Measurements from ENCODE around the gene ADGRG6. TPM values are rescaled to one million over a fixed set of nuclear protein-coding genes. Genes with fewer than 3 reads are reported as not detected.
"Not testable (repeated sequence)": the region's sequence is repeated elsewhere in the genome, so short reads cannot be mapped to it uniquely, and the experiment has no call there.

Gene ADGRG6
- total RNA-seq, 1 experiment from 2014 or later = 98.7 TPM

- Histone ChIP-seq H3K4me1 (no peaks in the 10 kb centered on the region), H3K27me3 (replicated peaks; ENCODE audit: control insufficient read depth, insufficient read depth, low read length) (no peaks in the 10 kb centered on the region), H3K9me3 (no peaks in the 10 kb centered on the region), H3K4me3 (ENCODE audit: low read depth, low read length) (no peak overlapping the region), H3K36me3 (ENCODE audit: control insufficient read depth, insufficient read depth, low read length) (peaks cover 5% of the 10 kb centered on the region)
- peaks cover 8% of the 10 kb centered on the region for H3K4me1 Mint-ChIP-seq (ENCODE audit: low read depth, unreplicated experiment)
- ChIA-PET POLR2A (no interaction called here), CTCF (no interaction called here)
- H3K9me3 Mint-ChIP-seq (ENCODE audit: unreplicated experiment) = peaks cover 9% of the 10 kb centered on the region
- peaks cover 52% of the 10 kb centered on the region for H3K36me3 Mint-ChIP-seq (ENCODE audit: insufficient read depth, unreplicated experiment)
- intact Hi-C loops (cut with micrococcal nuclease; ENCODE audit: unreplicated experiment) = no loop called here
- H3K27me3 Mint-ChIP-seq (ENCODE audit: insufficient read depth, unreplicated experiment) = no peaks in the 10 kb centered on the region
- TF ChIP-seq CTCF (IDR thresholded peaks at IDR 0.05; ENCODE audit: insufficient read depth in 1 of 2, low read depth in 1 of 2, low read length in 1 of 2, severe bottlenecking in 1 of 2, unreplicated experiment in 1 of 2) = no peak
- DNase-seq = no peak
- no peak overlapping the region for H3K27ac Mint-ChIP-seq (ENCODE audit: unreplicated experiment)
- BruUV-seq (replicated peaks) = no TSS peak
- no peak overlapping the region for H3K4me3 Mint-ChIP-seq (ENCODE audit: unreplicated experiment)
Observed at GRCh38 chr6:142452993-142453392, 151.2 kb downstream of the ADGRG6 start.

GRCh38 chr6:142454196-142454595 lies 152.4 kb downstream of the ADGRG6 start:
- intact Hi-C loops (cut with micrococcal nuclease; ENCODE audit: unreplicated experiment); H3K4me3 Mint-ChIP-seq (ENCODE audit: unreplicated experiment); H3K4me1 ChIP-seq; H3K9me3 Mint-ChIP-seq (ENCODE audit: unreplicated experiment); H3K9me3 ChIP-seq; H3K4me3 ChIP-seq (ENCODE audit: low read depth, low read length); POLR2A ChIA-PET; H3K27me3 Mint-ChIP-seq (ENCODE audit: insufficient read depth, unreplicated experiment); BruUV-seq (replicated peaks); H3K27ac Mint-ChIP-seq (ENCODE audit: unreplicated experiment); H3K27me3 ChIP-seq (replicated peaks; ENCODE audit: control insufficient read depth, insufficient read depth, low read length); CTCF ChIA-PET; H3K36me3 ChIP-seq (ENCODE audit: control insufficient read depth, insufficient read depth, low read length); DNase-seq; H3K4me1 Mint-ChIP-seq (ENCODE audit: low read depth, unreplicated experiment): not testable (repeated sequence)
- H3K36me3 Mint-ChIP-seq (ENCODE audit: insufficient read depth, unreplicated experiment) = peaks cover 40% of the 10 kb centered on the region

- BruUV-seq (replicated peaks); CTCF ChIA-PET: not testable (repeated sequence)
Observed at GRCh38 chr6:142454848-142455247, 153.0 kb downstream of the ADGRG6 start.

GRCh38 chr6:142455957-142456589 lies 154.3 kb downstream of the ADGRG6 start:
- H3K9me3 ChIP-seq = peaks cover 3% of the 10 kb centered on the region; the same call in 1 of the 2 replicates
- Mint-ChIP-seq H3K4me3 (ENCODE audit: unreplicated experiment) (no peak overlapping the region), H3K27me3 (ENCODE audit: insufficient read depth, unreplicated experiment) (no peaks in the 10 kb centered on the region), H3K4me1 (ENCODE audit: low read depth, unreplicated experiment) (peaks cover 8% of the 10 kb centered on the region), H3K27ac (ENCODE audit: unreplicated experiment) (no peak overlapping the region), H3K9me3 (ENCODE audit: unreplicated experiment) (peaks cover 13% of the 10 kb centered on the region), H3K36me3 (ENCODE audit: insufficient read depth, unreplicated experiment) (peaks cover 33% of the 10 kb centered on the region)
- ChIA-PET POLR2A (no interaction called here), CTCF (no interaction called here)
- no peak for DNase-seq
- no TSS peak for BruUV-seq (replicated peaks)
- H3K4me1 ChIP-seq = no peaks in the 10 kb centered on the region
- no peaks in the 10 kb centered on the region for H3K27me3 ChIP-seq (replicated peaks; ENCODE audit: control insufficient read depth, insufficient read depth, low read length)
- no peak for TF ChIP-seq CTCF (IDR thresholded peaks at IDR 0.05; ENCODE audit: insufficient read depth in 1 of 2, low read depth in 1 of 2, low read length in 1 of 2, severe bottlenecking in 1 of 2, unreplicated experiment in 1 of 2)
- intact Hi-C loops (cut with micrococcal nuclease; ENCODE audit: unreplicated experiment) = no loop called here
- peaks cover 2% of the 10 kb centered on the region; the same call in 1 of the 2 replicates for H3K36me3 ChIP-seq (ENCODE audit: control insufficient read depth, insufficient read depth, low read length)
- H3K4me3 ChIP-seq (ENCODE audit: low read depth, low read length) = no peak overlapping the region

More at GRCh38 chr6:142454848-142455247, 153.0 kb downstream of the ADGRG6 start:
- H3K4me3 Mint-ChIP-seq (ENCODE audit: unreplicated experiment); H3K4me1 Mint-ChIP-seq (ENCODE audit: low read depth, unreplicated experiment); H3K36me3 ChIP-seq (ENCODE audit: control insufficient read depth, insufficient read depth, low read length); H3K4me3 ChIP-seq (ENCODE audit: low read depth, low read length); H3K4me1 ChIP-seq; H3K9me3 Mint-ChIP-seq (ENCODE audit: unreplicated experiment); H3K9me3 ChIP-seq; H3K27me3 Mint-ChIP-seq (ENCODE audit: insufficient read depth, unreplicated experiment); POLR2A ChIA-PET; intact Hi-C loops (cut with micrococcal nuclease; ENCODE audit: unreplicated experiment); DNase-seq; H3K27ac Mint-ChIP-seq (ENCODE audit: unreplicated experiment); H3K27me3 ChIP-seq (replicated peaks; ENCODE audit: control insufficient read depth, insufficient read depth, low read length): not testable (repeated sequence)
- peaks cover 37% of the 10 kb centered on the region for H3K36me3 Mint-ChIP-seq (ENCODE audit: insufficient read depth, unreplicated experiment)

All from Caco-2 (cell line).